ENCODE results near the gene ITGAX. TPM values are rescaled to one million over a fixed set of nuclear protein-coding genes. Genes with fewer than 3 reads are reported as not detected.

The ITGAX gene
- total and polyA plus RNA-seq, 8 donors: 1.1 to 6.7 (median 4.1) TPM; not detected in 1

DNA sequence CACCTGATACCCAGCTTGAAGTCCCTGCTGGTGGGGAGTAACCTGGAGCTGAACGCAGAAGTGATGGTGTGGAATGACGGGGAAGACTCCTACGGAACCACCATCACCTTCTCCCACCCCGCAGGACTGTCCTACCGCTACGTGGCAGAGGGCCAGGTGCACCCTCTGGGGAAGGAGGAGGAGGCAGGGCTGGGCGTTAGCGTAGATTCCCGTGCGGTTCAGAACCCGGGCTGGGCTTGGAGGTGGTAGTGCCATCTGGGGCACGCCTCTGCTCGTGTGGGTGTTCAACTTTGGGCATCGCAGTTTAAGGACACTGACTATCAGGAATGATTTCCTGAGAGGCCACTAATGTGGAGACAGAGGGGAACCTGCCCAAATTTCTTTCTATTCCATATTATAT, 18.3 kb downstream of the ITGAX start:
- no peak overlapping the region for H3K4me3 ChIP-seq
- DNase-seq: no peak
- peaks cover 0 to 10% (median 9%) of the 10 kb centered on the region in 4 donors for H3K9me3 ChIP-seq
- TF ChIP-seq EP300 (IDR thresholded peaks at IDR 0.05): no peak
- TF ChIP-seq POLR2AphosphoS5 (IDR thresholded peaks at IDR 0.05): no peak
- peaks cover 0 to 3% (median 0%) of the 10 kb centered on the region in 4 donors for H3K36me3 ChIP-seq
- 75 to 85% (median 80%) methylated on average over 14 of the region's 14 CpGs for WGBS, 5 donors
- no peak overlapping the region for H3K27ac ChIP-seq
- peaks cover 0 to 8% (median 2%) of the 10 kb centered on the region in 4 donors for H3K4me1 ChIP-seq
- intact Hi-C loops (cut with DNase I; ENCODE audit: low total_unique reads): no loop called here
- peaks cover 0 to 14% (median 0%) of the 10 kb centered on the region in 3 donors for H3K27me3 ChIP-seq

DNA sequence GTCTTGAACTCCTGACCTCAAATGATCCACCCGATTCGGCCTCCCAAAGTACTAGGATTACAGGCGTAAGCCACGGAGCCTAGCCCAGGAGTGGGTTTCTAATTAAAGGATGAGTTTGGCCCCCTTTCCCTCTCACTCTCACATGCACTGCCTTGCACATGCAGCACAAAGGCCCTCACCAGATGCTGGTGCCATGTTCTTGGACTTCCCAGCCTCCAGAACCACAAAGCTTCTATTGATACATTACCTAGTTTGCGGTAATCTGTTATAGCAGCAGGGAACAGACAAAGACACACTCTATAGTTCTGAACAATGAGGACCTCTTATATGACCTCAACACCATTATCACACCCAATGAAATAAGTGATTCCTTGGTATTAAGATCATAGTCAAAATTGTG, 20.3 kb downstream of the ITGAX start:
- DNase-seq: no peak
- TF ChIP-seq, protein P1, sequence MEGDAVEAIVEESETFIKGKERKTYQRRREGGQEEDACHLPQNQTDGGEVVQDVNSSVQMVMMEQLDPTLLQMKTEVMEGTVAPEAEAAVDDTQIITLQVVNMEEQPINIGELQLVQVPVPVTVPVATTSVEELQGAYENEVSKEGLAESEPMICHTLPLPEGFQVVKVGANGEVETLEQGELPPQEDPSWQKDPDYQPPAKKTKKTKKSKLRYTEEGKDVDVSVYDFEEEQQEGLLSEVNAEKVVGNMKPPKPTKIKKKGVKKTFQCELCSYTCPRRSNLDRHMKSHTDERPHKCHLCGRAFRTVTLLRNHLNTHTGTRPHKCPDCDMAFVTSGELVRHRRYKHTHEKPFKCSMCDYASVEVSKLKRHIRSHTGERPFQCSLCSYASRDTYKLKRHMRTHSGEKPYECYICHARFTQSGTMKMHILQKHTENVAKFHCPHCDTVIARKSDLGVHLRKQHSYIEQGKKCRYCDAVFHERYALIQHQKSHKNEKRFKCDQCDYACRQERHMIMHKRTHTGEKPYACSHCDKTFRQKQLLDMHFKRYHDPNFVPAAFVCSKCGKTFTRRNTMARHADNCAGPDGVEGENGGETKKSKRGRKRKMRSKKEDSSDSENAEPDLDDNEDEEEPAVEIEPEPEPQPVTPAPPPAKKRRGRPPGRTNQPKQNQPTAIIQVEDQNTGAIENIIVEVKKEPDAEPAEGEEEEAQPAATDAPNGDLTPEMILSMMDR (IDR thresholded peaks at IDR 0.05): no peak
- TF ChIP-seq EP300 (IDR thresholded peaks at IDR 0.05): no peak
- no peak for TF ChIP-seq POLR2A (IDR thresholded peaks at IDR 0.05)
- TF ChIP-seq POLR2AphosphoS5 (IDR thresholded peaks at IDR 0.05): no peak
- peaks cover 0 to 10% (median 9%) of the 10 kb centered on the region in 4 donors for H3K9me3 ChIP-seq
- H3K27me3 ChIP-seq: peaks cover 0 to 22% (median 0%) of the 10 kb centered on the region in 3 donors
- H3K27ac ChIP-seq: no peak overlapping the region
- peaks cover 0 to 3% (median 0%) of the 10 kb centered on the region in 4 donors for H3K36me3 ChIP-seq
- WGBS, 5 donors: 91 to 96% (median 94%) methylated on average over 5 of the region's 5 CpGs
- no peak overlapping the region for H3K4me3 ChIP-seq
- intact Hi-C loops (cut with DNase I; ENCODE audit: low total_unique reads): no loop called here
- peaks cover 0 to 8% (median 2%) of the 10 kb centered on the region in 4 donors for H3K4me1 ChIP-seq

DNA sequence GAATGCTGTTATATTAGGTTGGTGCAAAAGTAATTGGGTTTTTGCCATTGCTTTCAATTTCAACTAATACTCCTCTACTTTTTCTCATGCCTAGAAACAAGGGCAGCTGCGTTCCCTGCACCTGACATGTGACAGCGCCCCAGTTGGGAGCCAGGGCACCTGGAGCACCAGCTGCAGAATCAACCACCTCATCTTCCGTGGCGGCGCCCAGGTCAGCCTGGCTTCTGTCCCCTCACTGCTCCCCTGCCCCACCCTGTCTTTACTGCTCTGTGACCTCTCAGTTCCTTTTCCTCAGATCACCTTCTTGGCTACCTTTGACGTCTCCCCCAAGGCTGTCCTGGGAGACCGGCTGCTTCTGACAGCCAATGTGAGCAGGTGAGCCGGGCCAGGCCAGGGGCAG, 21.7 kb downstream of the ITGAX start:
- Histone ChIP-seq H3K27ac (no peak overlapping the region), H3K36me3 (peaks cover 0 to 7% (median 0%) of the 10 kb centered on the region in 4 donors), H3K9me3 (peaks cover 0 to 10% (median 9%) of the 10 kb centered on the region in 4 donors), H3K4me3 (no peak overlapping the region), H3K4me1 (peaks cover 0 to 8% (median 2%) of the 10 kb centered on the region in 4 donors), H3K27me3 (peaks cover 0 to 19% (median 0%) of the 10 kb centered on the region in 3 donors)
- no peak for DNase-seq
- WGBS, 5 donors: 48 to 57% (median 53%) methylated on average over 8 of the region's 8 CpGs
- intact Hi-C loops (cut with DNase I; ENCODE audit: low total_unique reads): no loop called here
- TF ChIP-seq POLR2A (IDR thresholded peaks at IDR 0.05) (no peak), POLR2AphosphoS5 (IDR thresholded peaks at IDR 0.05) (no peak), EP300 (IDR thresholded peaks at IDR 0.05) (no peak)
- TF ChIP-seq, protein P1 (IDR thresholded peaks at IDR 0.05): no peak

DNA sequence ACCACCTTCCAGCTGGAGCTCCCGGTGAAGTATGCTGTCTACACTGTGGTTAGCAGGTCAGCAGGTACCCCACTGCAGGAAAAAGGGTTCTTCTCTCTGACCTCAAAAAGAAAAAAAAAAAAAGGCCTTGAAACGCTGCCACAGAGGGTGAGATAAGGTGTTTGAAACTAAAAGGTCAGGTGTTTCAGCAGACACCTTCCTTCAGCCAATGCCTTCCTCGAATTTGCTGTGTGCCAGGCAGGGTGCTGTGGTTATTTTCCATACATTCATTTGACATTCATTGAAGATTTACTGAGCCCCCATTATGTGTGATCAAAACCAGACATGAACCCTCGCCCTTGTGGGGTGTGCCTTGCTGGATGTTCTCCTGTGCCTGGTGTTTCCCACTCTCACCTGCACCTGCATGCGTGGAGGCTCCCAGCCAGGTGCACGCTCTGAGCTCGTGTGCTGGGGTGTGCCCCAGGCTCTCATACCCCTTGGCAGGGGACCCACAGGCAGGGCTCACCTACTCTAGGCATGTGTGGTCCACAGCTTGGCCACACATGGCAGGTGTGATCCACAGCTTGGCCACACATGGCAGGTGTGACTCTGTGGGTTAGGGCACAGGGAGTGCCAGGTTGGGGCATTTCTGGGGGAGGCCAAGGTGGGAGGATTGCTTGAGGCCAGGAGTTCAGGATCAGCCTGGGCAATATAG, 22.4 kb downstream of the ITGAX start:
- Histone ChIP-seq H3K4me3 (no peak overlapping the region), H3K9me3 (peaks cover 0 to 10% (median 9%) of the 10 kb centered on the region in 4 donors), H3K27me3 (peaks cover 0 to 15% (median 0%) of the 10 kb centered on the region in 3 donors), H3K27ac (no peak overlapping the region), H3K4me1 (peaks cover 0 to 8% (median 2%) of the 10 kb centered on the region in 4 donors), H3K36me3 (peaks cover 0 to 5% (median 0%) of the 10 kb centered on the region in 4 donors)
- intact Hi-C loops (cut with DNase I; ENCODE audit: low total_unique reads): no loop called here
- TF ChIP-seq POLR2AphosphoS5 (IDR thresholded peaks at IDR 0.05): no peak
- no peak for TF ChIP-seq EP300 (IDR thresholded peaks at IDR 0.05)
- TF ChIP-seq, protein P1 (IDR thresholded peaks at IDR 0.05): no peak
- TF ChIP-seq POLR2A (IDR thresholded peaks at IDR 0.05): no peak
- no peak for DNase-seq
- WGBS, 5 donors: 32 to 50% (median 39%) methylated on average over 4 to 7 of the region's 7 CpGs

DNA sequence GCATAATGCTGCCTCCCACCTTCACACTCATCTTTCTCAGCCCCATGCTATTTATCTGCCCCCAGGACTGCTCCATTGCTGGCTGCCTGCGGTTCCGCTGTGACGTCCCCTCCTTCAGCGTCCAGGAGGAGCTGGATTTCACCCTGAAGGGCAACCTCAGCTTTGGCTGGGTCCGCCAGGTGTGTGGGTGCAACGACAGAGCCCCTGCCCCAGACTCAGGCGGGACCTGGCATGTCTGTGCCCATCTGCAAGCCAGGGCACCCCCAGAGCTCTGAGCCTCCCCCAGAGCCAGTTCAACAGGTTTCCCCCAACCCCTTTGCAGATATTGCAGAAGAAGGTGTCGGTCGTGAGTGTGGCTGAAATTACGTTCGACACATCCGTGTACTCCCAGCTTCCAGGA, 25.2 kb downstream of the ITGAX start:
- no peak for DNase-seq
- H3K9me3 ChIP-seq: peaks cover 0 to 5% (median 2%) of the 10 kb centered on the region in 4 donors
- H3K27me3 ChIP-seq: peaks cover 0 to 18% (median 0%) of the 10 kb centered on the region in 3 donors
- H3K27ac ChIP-seq: no peak overlapping the region
- H3K36me3 ChIP-seq: peaks cover 0 to 4% (median 0%) of the 10 kb centered on the region in 4 donors
- H3K4me3 ChIP-seq: no peak overlapping the region
- intact Hi-C loops (cut with DNase I; ENCODE audit: low total_unique reads): no loop called here
- H3K4me1 ChIP-seq: peaks cover 0 to 8% (median 2%) of the 10 kb centered on the region in 4 donors
- 63 to 76% (median 68%) methylated on average over 12 of the region's 12 CpGs for WGBS, 5 donors
- TF ChIP-seq POLR2AphosphoS5 (IDR thresholded peaks at IDR 0.05) (no peak), POLR2A (IDR thresholded peaks at IDR 0.05) (no peak), EP300 (IDR thresholded peaks at IDR 0.05) (no peak)
- TF ChIP-seq, protein P1 (IDR thresholded peaks at IDR 0.05): no peak

All from stomach (tissue), 9 donors.